Pancreas (tissue), 10 donors: ENCODE data around the gene UNG. TPM values are rescaled to one million over a fixed set of nuclear protein-coding genes. Genes with fewer than 3 reads are reported as not detected.

ENCODE experiments used
- ATAC-seq, 4 donors: fragments of 200-7000 bp; cut with Tn5 transposase; one replicate each; pipeline versions ENCODE4 v1.8.0 to v1.9.1; 2020; ENCODE audit warnings: mild to moderate bottlenecking in 4 of 4, moderate library complexity in 4 of 4
- DNase-seq, 6 donors: peaks; one replicate each; pipeline ENCODE4 v3.0.0-alpha.2; 2020
- FAIRE-seq: peaks from 2 replicates; lab custom pipeline; 2012; peaks lifted over from hg19 to GRCh38; lab: Jason Lieb, UNC
- H3K27ac ChIP-seq, 4 donors: fragments of 200-600 bp; sonication (generic); 1 replicate in 3 of 4; 2 replicates in 1 of 4; pipeline versions ENCODE4 v1.5.0 to v1.8.0; 2020
- H3K27me3 ChIP-seq, 4 donors: fragments of 200-600 bp; one replicate each; pipeline ENCODE4 v1.8.0; 2021
- H3K36me3 ChIP-seq, 3 donors: fragments of 200-600 bp; sonication (generic) in 1 of 3; one replicate each; pipeline versions ENCODE4 v1.5.0 to v1.8.0; 2020 to 2021
- H3K4me1 ChIP-seq, 3 donors: fragments of 200-600 bp; one replicate each; pipeline ENCODE4 v1.8.0; 2021
- H3K4me3 ChIP-seq, 4 donors: fragments of 200-600 bp; sonication (generic) in 2 of 4; one replicate each; pipeline versions ENCODE4 v1.5.0 to v1.8.0; 2020 to 2021
- H3K9me3 ChIP-seq, 4 donors: fragments of 200-600 bp; one replicate each; pipeline ENCODE4 v1.8.0; 2021
- CTCF ChIP-seq, 4 donors: fragments of 200-600 bp; sonication (generic) in 3 of 4; IDR thresholded peaks; one replicate each; pipeline versions ENCODE4 v1.5.0 to v1.8.0; 2021; ENCODE audit warnings: antibody characterized with exemption in 4 of 4
- WGBS, 2 donors: extraction: QIAGEN DNeasy Blood & Tissue Kit; methylation state at CpG; one replicate each; pipeline ENCODE4 v1.1.7; 2013; 5-methylcytosine and 5-hydroxymethylcytosine counted together
- intact Hi-C, 3 donors: fragments of 100-400 bp; cut with DNase I; formaldehyde crosslinking; loops; one replicate each; pipeline versions ENCODE4 v1.11.1 to v1.14.2; 2022
- polyA plus RNA-seq, 2 donors: library from polyadenylated mRNA; stranded (reverse); fragments of 200-250 nt; gene quantifications; one replicate each; pipeline ENCODE4 v1.2.3, GENCODE V29; 2013
- total RNA-seq, 6 donors: library from RNA; stranded (reverse); fragmentation: NEBNext Ultra II Directional in 4 of 6; extraction: Animal tissue kit (Norgen Biotek cat#: 25700) in 4 of 6; gene quantifications; one replicate each; pipeline versions ENCODE4 v1.2.1 to v1.2.4, GENCODE V29; 2021 to 2023
- donor health status: healthy with polysubstance abuse.
- donor health status: DM: no; HTN: no; CAD: no; lungs with moderate emphysema.
- donor health status: DM: no; HTN: no; CAD: no.
- donor health status: control.
- donor health status: control.
- donor health status: Bipolar disorder and iron deficiency.
- donor health status: DM: yes; HTN: yes; CAD: no.
- donor health status: DM: no; HTN: no; CAD: no.
- donor health status: DM: no; HTN: no; CAD: no.
- donor health status: DM: yes; HTN: yes; CAD: no.

The UNG gene
- total and polyA plus RNA-seq, 8 donors: 5.1 to 15.8 (median 8.3) TPM

GRCh38 chr12:109137055-109137454 lies 39.7 kb downstream of the UNG start:
- no peaks in the 10 kb centered on the region for H3K9me3 ChIP-seq
- H3K27me3 ChIP-seq: no peaks in the 10 kb centered on the region
- no peak overlapping the region for H3K4me3 ChIP-seq
- 97 to 98% methylated on average over 2 of the region's 2 CpGs for WGBS, 2 donors
- TF ChIP-seq CTCF (IDR thresholded peaks at IDR 0.05): no peak
- H3K4me1 ChIP-seq: peaks cover 9 to 27% (median 21%) of the 10 kb centered on the region in 3 donors
- intact Hi-C loops: no loop called here
- no peaks in the 10 kb centered on the region for H3K36me3 ChIP-seq
- ATAC-seq (no peak), DNase-seq (no peak), FAIRE-seq (no peak)
- no peak overlapping the region for H3K27ac ChIP-seq

DNA sequence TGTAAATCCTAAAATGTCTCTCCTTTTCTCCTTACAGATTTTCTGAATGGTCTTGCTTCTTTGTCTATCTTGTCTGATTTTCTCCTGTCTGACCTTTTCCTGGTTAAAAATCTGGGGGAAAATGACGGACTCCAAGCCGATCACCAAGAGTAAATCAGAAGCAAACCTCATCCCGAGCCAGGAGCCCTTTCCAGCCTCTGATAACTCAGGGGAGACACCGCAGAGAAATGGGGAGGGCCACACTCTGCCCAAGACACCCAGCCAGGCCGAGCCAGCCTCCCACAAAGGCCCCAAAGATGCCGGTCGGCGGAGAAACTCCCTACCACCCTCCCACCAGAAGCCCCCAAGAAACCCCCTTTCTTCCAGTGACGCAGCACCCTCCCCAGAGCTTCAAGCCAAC lies 42.0 kb downstream of the UNG start:
- no peak for ATAC-seq
- 69 to 76% methylated on average over 9 of the region's 9 CpGs for WGBS, 2 donors
- DNase-seq: peak in 1 of 6 donors; percentile 41

DNA sequence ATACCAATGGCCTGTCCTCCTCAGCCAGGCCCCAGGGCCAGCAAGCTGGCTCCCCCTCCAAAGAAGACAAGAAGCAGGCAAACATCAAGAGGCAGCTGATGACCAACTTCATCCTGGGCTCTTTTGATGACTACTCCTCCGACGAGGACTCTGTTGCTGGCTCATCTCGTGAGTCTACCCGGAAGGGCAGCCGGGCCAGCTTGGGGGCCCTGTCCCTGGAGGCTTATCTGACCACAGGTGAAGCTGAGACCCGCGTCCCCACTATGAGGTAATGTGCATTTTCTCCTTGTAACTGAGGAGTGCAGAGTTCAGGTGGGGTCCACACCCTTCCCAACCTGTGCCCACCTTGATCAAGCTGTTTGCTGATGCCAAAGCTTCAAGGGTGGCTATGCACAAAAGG lies 42.4 kb downstream of the UNG start:
- H3K4me1 ChIP-seq: peaks cover 12 to 31% (median 29%) of the 10 kb centered on the region in 3 donors
- H3K36me3 ChIP-seq: no peaks in the 10 kb centered on the region
- DNase-seq (no peak), ATAC-seq (peak in 3 of 4 donors; percentile 8 to 26 (median 21)), FAIRE-seq (no peak)
- intact Hi-C loops: no loop called here
- peak overlapping the region in 2 of 4 donors; percentile 10 to 22 for H3K27ac ChIP-seq
- no peaks in the 10 kb centered on the region for H3K9me3 ChIP-seq
- TF ChIP-seq CTCF (IDR thresholded peaks at IDR 0.05): no peak
- 58 to 71% methylated on average over 7 of the region's 7 CpGs for WGBS, 2 donors
- H3K4me3 ChIP-seq: no peak overlapping the region
- H3K27me3 ChIP-seq: no peaks in the 10 kb centered on the region

More for the DNA sequence above, 42.0 kb downstream of the UNG start:
- Histone ChIP-seq H3K4me3 (no peak overlapping the region), H3K36me3 (no peaks in the 10 kb centered on the region), H3K9me3 (no peaks in the 10 kb centered on the region), H3K27ac (peak overlapping the region in 2 of 4 donors; percentile 10 to 22), H3K4me1 (peaks cover 11 to 29% (median 25%) of the 10 kb centered on the region in 3 donors), H3K27me3 (no peaks in the 10 kb centered on the region)
- intact Hi-C loops: no loop called here
- no peak for TF ChIP-seq CTCF (IDR thresholded peaks at IDR 0.05)
- no peak for FAIRE-seq

GRCh38 chr12:109140560-109140959 lies 43.2 kb downstream of the UNG start:
- peak overlapping the region in 1 of 4 donors; percentile 54 for H3K27ac ChIP-seq

More at GRCh38 chr12:109140560-109140959, 43.2 kb downstream of the UNG start:
- ATAC-seq (peak; percentile 36 to 85 (median 73)), FAIRE-seq (no peak), DNase-seq (peak in 2 of 6 donors; percentile 47 to 72)
- H3K27me3 ChIP-seq: no peaks in the 10 kb centered on the region
- WGBS, 2 donors: 40 to 50% methylated on average over 4 of the region's 4 CpGs
- H3K9me3 ChIP-seq: no peaks in the 10 kb centered on the region
- intact Hi-C loops: no loop called here
- no peak for TF ChIP-seq CTCF (IDR thresholded peaks at IDR 0.05)
- H3K4me3 ChIP-seq: no peak overlapping the region
- H3K36me3 ChIP-seq: no peaks in the 10 kb centered on the region
- H3K4me1 ChIP-seq: peaks cover 12 to 31% (median 30%) of the 10 kb centered on the region in 3 donors
